ENCODE measurements around the gene KRTAP10-4. TPM values are rescaled to one million over a fixed set of nuclear protein-coding genes. Genes with fewer than 3 reads are reported as not detected.
A peak's percentile ranks its signal among the peaks of the same experiment; 100 is the strongest.

KRTAP10-4 gene
- total RNA-seq, 4 donors from 2014 or later = not detected

GRCh38 chr21:44572959-44573583 lies 458 bp upstream of the KRTAP10-4 start:
- Histone ChIP-seq H3K36me3 (no peaks in the 10 kb centered on the region), H3K4me1 (no peaks in the 10 kb centered on the region), H3K27me3 (no peaks in the 10 kb centered on the region), H3K27ac (no peak overlapping the region), H3K9me3 (peaks cover 0 to 5% (median 0%) of the 10 kb centered on the region in 4 donors), H3K4me3 (no peak overlapping the region)
- DNase-seq = peak in 1 of 3 donors; percentile 24
- TF ChIP-seq POLR2A (IDR thresholded peaks at IDR 0.05) = no peak
- TF ChIP-seq CTCF (IDR thresholded peaks at IDR 0.05) = no peak

GRCh38 chr21:44574457-44575306 lies 1.2 kb downstream of the KRTAP10-4 start:
- peak in 2 of 3 donors; percentile 72 to 78 for DNase-seq
- Histone ChIP-seq H3K4me3 (peak overlapping the region in 2 of 4 donors; percentile 22 to 30), H3K9me3 (peaks cover 0 to 5% (median 0%) of the 10 kb centered on the region in 4 donors), H3K27me3 (no peaks in the 10 kb centered on the region), H3K4me1 (no peaks in the 10 kb centered on the region), H3K36me3 (no peaks in the 10 kb centered on the region), H3K27ac (no peak overlapping the region)
- TF ChIP-seq CTCF (IDR thresholded peaks at IDR 0.05) (peak in 3 of 6 experiments; percentile 27 to 42 (median 35)), POLR2A (IDR thresholded peaks at IDR 0.05) (no peak)

GRCh38 chr21:44575307-44576024 lies 1.9 kb downstream of the KRTAP10-4 start:
- TF ChIP-seq CTCF (IDR thresholded peaks at IDR 0.05) = no peak
- TF ChIP-seq POLR2A (IDR thresholded peaks at IDR 0.05) = no peak

GRCh38 chr21:44576025-44576420 lies 2.5 kb downstream of the KRTAP10-4 start:
- Histone ChIP-seq H3K27me3 (no peaks in the 10 kb centered on the region), H3K4me1 (no peaks in the 10 kb centered on the region), H3K27ac (no peak overlapping the region), H3K9me3 (peaks cover 0 to 5% (median 0%) of the 10 kb centered on the region in 4 donors), H3K4me3 (no peak overlapping the region), H3K36me3 (no peaks in the 10 kb centered on the region)
- DNase-seq = peak in 1 of 3 donors; percentile 14
- TF ChIP-seq POLR2A (IDR thresholded peaks at IDR 0.05) = no peak

More at GRCh38 chr21:44575307-44576024, 1.9 kb downstream of the KRTAP10-4 start:
- H3K9me3 ChIP-seq = peaks cover 0 to 5% (median 0%) of the 10 kb centered on the region in 4 donors
- no peak overlapping the region for H3K27ac ChIP-seq
- peak in 1 of 3 donors; percentile 34 for DNase-seq
- no peaks in the 10 kb centered on the region for H3K27me3 ChIP-seq
- H3K36me3 ChIP-seq = no peaks in the 10 kb centered on the region
- H3K4me1 ChIP-seq = no peaks in the 10 kb centered on the region
- no peak overlapping the region for H3K4me3 ChIP-seq

GRCh38 chr21:44578371-44579055 lies 5.0 kb downstream of the KRTAP10-4 start:
- no peaks in the 10 kb centered on the region for H3K4me1 ChIP-seq
- H3K27ac ChIP-seq = no peak overlapping the region
- H3K4me3 ChIP-seq = no peak overlapping the region
- no peaks in the 10 kb centered on the region for H3K36me3 ChIP-seq
- H3K9me3 ChIP-seq = no peaks in the 10 kb centered on the region
- DNase-seq = peak in 1 of 3 donors; percentile 30
- H3K27me3 ChIP-seq = no peaks in the 10 kb centered on the region
- TF ChIP-seq CTCF (IDR thresholded peaks at IDR 0.05) (no peak), POLR2A (IDR thresholded peaks at IDR 0.05) (no peak)
